HG03432 (cell line): ENCODE measurements around the gene NEGR1.
A peak's percentile ranks its signal among the peaks of the same experiment; 100 is the strongest.

Experiments used
- ATAC-seq: cut with Tn5 transposase; IDR thresholded peaks from one replicate; pipeline ENCODE4 v1.9.1; 2021; ENCODE audit warnings: mild to moderate bottlenecking, moderate library complexity; ENCODE audit not compliant: unreplicated experiment

Gene NEGR1

GRCh38 chr1:71788113-71788512 lies 494.2 kb downstream of the NEGR1 start:
- no peak for ATAC-seq

- ATAC-seq, result no peak
These were observed 494.6 kb downstream of the NEGR1 start for GRCh38 chr1:71787699-71788098.

- no peak for ATAC-seq
These were observed 496.1 kb downstream of the NEGR1 start for GRCh38 chr1:71786218-71786617.

- ATAC-seq, result no peak
These were observed 496.9 kb downstream of the NEGR1 start for GRCh38 chr1:71785450-71785849.

GRCh38 chr1:71785000-71785399 lies 497.3 kb downstream of the NEGR1 start:
- no peak for ATAC-seq

DNA sequence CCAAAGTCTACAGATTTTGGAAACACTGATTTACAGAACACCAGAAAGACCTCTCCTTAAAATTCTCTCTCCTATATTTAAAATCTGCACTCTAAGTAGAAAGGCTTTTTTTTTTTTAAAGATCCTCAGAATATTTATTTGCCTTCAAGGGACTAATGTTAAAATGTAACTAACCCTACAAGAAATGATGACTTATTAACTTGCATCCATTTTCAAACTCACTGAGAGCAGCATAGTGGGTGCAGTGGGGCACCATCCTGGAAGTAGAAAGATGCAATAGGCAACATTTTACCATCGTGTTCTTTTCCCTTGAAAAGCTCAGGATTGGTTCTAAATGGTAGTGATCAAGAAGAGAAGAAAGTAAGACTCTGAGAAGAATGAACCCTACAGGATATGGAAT lies 498.1 kb downstream of the NEGR1 start:
- ATAC-seq, result no peak

GRCh38 chr1:71783071-71783470 lies 499.3 kb downstream of the NEGR1 start:
- no peak for ATAC-seq

- ATAC-seq, result no peak
These were observed 500.9 kb downstream of the NEGR1 start for GRCh38 chr1:71781450-71781849.

- ATAC-seq, result peak; percentile 87
These were observed 501.7 kb downstream of the NEGR1 start for GRCh38 chr1:71780681-71781080.

DNA sequence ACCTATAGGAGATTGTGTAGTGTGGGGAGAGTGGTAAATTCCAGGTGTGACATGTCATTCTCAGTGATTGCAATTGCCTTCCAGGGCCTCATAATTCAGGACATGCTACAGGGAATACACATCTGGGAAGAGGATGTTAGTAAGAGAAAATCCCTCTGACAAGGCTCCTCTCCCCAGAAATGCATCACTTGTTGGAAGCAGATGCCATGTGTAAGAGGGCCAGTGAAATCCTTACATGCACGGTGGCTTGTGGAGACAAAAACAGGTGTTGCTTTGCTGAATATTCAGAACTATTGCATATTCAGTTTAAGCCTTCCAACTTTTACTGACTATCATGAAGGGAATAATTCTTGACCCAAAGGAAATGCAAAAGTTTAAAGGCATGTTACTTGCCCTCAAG lies 503.4 kb downstream of the NEGR1 start:
- ATAC-seq, result no peak

- no peak for ATAC-seq
These were observed 505.2 kb downstream of the NEGR1 start for GRCh38 chr1:71777094-71777493.

DNA sequence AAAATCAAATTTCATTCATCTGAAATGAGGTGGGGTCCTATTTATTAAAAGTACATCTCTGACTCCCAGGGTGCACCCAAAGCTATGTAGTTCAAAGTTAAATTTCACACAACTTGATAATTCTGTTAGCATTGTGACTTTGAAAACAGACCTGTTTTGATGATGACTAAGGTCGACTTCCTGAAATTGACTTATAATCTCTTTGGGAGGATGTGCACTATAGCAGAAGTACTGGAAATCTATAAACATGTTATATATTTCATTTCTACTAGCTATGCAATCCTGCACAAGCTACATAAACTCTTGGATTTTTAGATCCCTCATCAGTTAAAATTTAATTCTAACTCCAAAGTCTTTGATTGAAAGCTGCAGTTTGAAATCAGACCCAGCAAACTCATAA lies 507.6 kb downstream of the NEGR1 start:
- no peak for ATAC-seq

- ATAC-seq, result no peak
These were observed 512.2 kb downstream of the NEGR1 start for GRCh38 chr1:71770121-71770520.

- ATAC-seq, result no peak
These were observed 515.6 kb downstream of the NEGR1 start for GRCh38 chr1:71766748-71767147.

DNA sequence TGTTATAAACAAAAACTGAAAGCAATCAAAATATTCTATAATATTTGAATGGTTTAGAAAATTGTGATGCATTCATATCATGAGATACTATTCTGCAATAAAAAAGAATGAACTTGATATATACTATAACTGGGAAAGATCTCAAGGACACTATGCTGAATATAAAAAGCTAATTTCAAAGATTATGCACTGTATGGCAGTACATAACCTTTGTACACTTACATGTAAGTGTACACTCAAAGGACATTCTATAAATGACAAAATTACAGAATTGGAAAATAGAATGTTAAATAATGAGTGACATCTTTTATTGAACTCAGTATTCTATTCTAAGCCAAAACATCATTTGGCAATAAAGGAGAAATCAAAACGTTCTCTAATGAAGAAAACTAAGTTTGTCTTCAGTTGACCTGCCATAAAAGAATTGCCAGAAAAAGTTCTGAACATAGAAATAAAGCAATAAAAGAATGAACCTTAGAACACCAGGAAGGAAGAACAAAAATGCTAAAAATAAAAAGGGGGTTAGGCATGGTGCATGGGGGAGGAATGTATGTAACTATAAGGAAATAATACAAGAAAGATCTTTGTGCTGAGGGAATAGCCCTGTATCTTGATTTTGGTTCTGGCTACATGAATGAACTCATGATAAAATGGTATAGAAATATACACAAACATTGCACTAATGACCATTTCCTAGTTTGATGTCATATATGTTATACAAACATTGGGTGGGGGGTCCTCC lies 519.7 kb downstream of the NEGR1 start:
- no peak for ATAC-seq

DNA sequence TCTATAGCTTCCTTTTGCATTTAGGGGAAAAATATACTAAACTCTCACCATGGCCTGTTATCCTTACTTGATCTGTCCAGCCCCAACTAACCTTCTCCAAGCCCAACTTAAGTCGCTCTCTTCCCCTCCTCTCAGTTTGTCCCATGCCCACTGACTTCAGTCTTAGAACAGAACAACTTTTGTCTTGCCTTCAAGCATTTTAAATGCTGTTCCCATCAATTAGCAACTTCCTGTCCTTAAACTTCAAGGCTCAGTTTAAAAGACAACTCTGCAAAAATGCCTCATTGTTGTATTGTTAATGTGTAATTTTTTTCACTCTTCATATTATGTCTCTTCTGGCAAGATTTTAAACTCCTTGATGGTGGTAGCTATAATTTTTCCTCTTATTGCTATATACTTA lies 526.9 kb downstream of the NEGR1 start:
- ATAC-seq, result no peak

DNA sequence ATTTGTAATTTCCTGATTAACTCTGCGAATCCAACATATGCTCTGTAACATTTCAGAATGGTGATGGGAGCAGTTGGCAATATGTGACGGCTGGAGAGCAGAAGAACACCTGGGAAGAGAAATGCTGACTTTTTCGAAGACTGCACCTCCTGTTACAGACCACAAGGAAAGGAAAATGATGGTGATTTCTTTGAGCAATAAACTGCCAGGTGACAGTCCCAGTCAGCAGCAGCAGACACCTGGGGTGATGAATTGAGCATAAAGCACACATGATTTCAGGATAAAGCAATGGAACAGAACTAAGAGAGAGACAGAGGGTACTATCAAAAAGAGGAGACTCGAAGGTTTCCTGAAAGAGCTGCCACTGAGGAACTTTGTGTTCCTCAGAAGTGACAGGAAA lies 528.6 kb downstream of the NEGR1 start:
- no peak for ATAC-seq

DNA sequence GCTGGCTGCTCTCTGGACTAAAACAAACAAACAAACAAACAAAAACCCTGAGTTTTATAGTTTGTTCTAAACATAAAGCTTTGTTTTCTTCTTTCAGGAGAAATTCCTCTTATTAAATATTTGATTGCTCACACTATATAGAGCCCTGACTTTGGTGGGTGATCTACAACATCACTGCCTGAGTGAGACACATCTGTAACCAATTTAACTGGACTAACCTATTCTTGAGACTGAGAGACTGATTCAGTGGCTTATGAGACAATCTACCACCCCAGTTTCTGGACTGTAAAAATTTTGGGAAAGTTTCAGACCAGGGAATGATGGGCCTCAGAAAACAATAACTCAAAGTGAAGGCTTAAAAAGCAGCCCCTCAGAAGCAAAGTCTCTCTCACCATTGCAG lies 537.0 kb downstream of the NEGR1 start:
- no peak for ATAC-seq

- ATAC-seq, result no peak
These were observed 538.5 kb downstream of the NEGR1 start for GRCh38 chr1:71743862-71744261.

GRCh38 chr1:71738910-71739309 lies 543.4 kb downstream of the NEGR1 start:
- no peak for ATAC-seq

DNA sequence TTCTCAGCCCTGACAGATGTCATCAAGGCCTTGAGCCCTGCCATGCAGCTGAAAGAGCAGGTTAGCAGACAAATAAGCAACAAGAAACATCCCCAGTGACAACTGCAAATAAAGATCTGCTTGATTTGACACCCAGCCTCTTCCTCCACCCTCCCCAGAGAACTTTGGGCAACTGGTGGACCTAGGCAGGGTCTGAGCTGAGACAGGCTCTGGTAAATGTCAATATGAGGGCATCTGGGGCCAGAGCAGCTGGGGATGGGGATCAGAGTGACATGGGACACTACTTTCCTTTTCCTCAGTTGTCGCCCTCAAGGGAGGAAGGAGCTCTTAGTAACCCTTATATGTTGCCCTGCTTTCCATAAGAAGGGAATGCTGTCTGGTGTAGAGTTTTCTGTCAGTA lies 544.1 kb downstream of the NEGR1 start:
- ATAC-seq, result no peak

DNA sequence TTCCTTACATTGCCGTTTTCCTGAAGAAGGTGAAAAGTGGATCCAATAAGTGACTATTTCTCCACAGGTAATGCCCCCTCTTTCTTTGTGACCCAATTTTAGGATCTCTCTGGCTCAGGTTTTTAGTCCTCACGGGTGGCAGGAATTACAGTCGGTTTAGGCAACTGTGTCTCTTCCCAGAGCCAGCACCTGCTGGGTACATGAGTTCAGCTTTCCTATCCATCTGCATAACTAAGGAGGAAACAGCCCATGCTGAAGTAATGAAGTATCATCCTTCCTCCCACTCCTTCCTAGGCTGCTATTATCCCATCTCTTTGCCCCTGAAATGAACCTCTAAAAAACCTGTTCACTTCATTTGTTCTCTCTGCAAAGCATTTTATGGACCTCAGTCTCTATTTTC lies 544.6 kb downstream of the NEGR1 start:
- ATAC-seq, result no peak

- no peak for ATAC-seq
These were observed 549.2 kb downstream of the NEGR1 start for GRCh38 chr1:71733121-71733520.
